ENCODE measurements around the gene PPP2R3A.

PPP2R3A gene

GRCh38 chr3:135967867-135968266 lies 2.3 kb downstream of the PPP2R3A start:
- ChIA-PET CTCF (interaction anchor here (0.9 to 3.7 kb wide), 5 partner anchors 12 to 785 kb away, joined by 3 to 23 read pairs (median 6); partner anchors contain the start of gene STAG1), POLR2A (no interaction called here)
- TF ChIP-seq CTCF (IDR thresholded peaks at IDR 0.05; ENCODE audit: insufficient read depth, low read length, missing control alignments), result no peak
- H3K4me3 ChIP-seq (ENCODE audit: low read depth, low read length), result no peak overlapping the region
- DNase-seq (ENCODE audit: low read depth, low spot score), result no peak

GRCh38 chr3:135970506-135971116 lies 5.1 kb downstream of the PPP2R3A start:
- no peak for TF ChIP-seq CTCF (IDR thresholded peaks at IDR 0.05; ENCODE audit: insufficient read depth, low read length, missing control alignments)
- no peak overlapping the region for H3K4me3 ChIP-seq (ENCODE audit: low read depth, low read length)
- CTCF ChIA-PET, result interaction anchor here (0.8 kb wide), 1 partner anchor 16 kb away, joined by 3 read pairs; no protein-coding TSS in a partner anchor
- no peak for DNase-seq (ENCODE audit: low read depth, low spot score)
- POLR2A ChIA-PET, result no interaction called here

- POLR2A ChIA-PET, result no interaction called here
Observed at GRCh38 chr3:135973841-135974240, 8.3 kb downstream of the PPP2R3A start.

GRCh38 chr3:135975053-135975452 lies 9.5 kb downstream of the PPP2R3A start:
- no peak for TF ChIP-seq CTCF (IDR thresholded peaks at IDR 0.05; ENCODE audit: insufficient read depth, low read length, missing control alignments)
- no peak for DNase-seq (ENCODE audit: low read depth, low spot score)
- no peak overlapping the region for H3K4me3 ChIP-seq (ENCODE audit: low read depth, low read length)
- CTCF ChIA-PET, result interaction anchor here (0.6 to 1.8 kb wide), 4 partner anchors 8 to 785 kb away, joined by 3 to 4 read pairs (median 3); no protein-coding TSS in a partner anchor
- POLR2A ChIA-PET, result no interaction called here

More at GRCh38 chr3:135973841-135974240, 8.3 kb downstream of the PPP2R3A start:
- no peak for TF ChIP-seq CTCF (IDR thresholded peaks at IDR 0.05; ENCODE audit: insufficient read depth, low read length, missing control alignments)
- H3K4me3 ChIP-seq (ENCODE audit: low read depth, low read length), result no peak overlapping the region
- DNase-seq (ENCODE audit: low read depth, low spot score), result no peak
- CTCF ChIA-PET, result interaction anchor here (1.2 to 1.8 kb wide), 2 partner anchors 9 to 69 kb away, joined by 3 to 4 read pairs; no protein-coding TSS in a partner anchor

GRCh38 chr3:135975536-135975935 lies 10.0 kb downstream of the PPP2R3A start:
- ChIA-PET CTCF (interaction anchor here (1.4 to 1.8 kb wide), 2 partner anchors 14 to 68 kb away, joined by 3 to 4 read pairs; no protein-coding TSS in a partner anchor), POLR2A (no interaction called here)
- no peak overlapping the region for H3K4me3 ChIP-seq (ENCODE audit: low read depth, low read length)
- no peak for DNase-seq (ENCODE audit: low read depth, low spot score)
- no peak for TF ChIP-seq CTCF (IDR thresholded peaks at IDR 0.05; ENCODE audit: insufficient read depth, low read length, missing control alignments)

- CTCF ChIA-PET, result interaction anchor here (1.4 kb wide), 1 partner anchor 13 kb away, joined by 3 read pairs; no protein-coding TSS in a partner anchor
- POLR2A ChIA-PET, result no interaction called here
- H3K4me3 ChIP-seq (ENCODE audit: low read depth, low read length), result no peak overlapping the region
- DNase-seq (ENCODE audit: low read depth, low spot score), result no peak
- no peak for TF ChIP-seq CTCF (IDR thresholded peaks at IDR 0.05; ENCODE audit: insufficient read depth, low read length, missing control alignments)
Observed at GRCh38 chr3:135980343-135980742, 14.8 kb downstream of the PPP2R3A start.
